HEK293T (cell line): ENCODE data around the gene SIGLEC10.

Experiments
- BHLHE40 ChIP-seq: fragments of 450-650 bp; IDR thresholded peaks from 2 replicates; pipeline ENCODE4 v1.6.1; 2016; ENCODE audit warnings: mild to moderate bottlenecking, moderate library complexity, borderline replicate concordance
- CTBP1 ChIP-seq: fragments of 450-650 bp; IDR thresholded peaks from 2 replicates; pipeline ENCODE4 v1.6.1; 2016; ENCODE audit warnings: borderline replicate concordance
- ELF4 ChIP-seq: fragments of 450-650 bp; IDR thresholded peaks from 2 replicates; pipeline ENCODE4 v1.6.1; 2017; ENCODE audit warnings: antibody characterized with exemption
- FOXA1 ChIP-seq: fragments of 450-650 bp; IDR thresholded peaks from 2 replicates; pipeline ENCODE4 v1.6.1; 2016; ENCODE audit warnings: mild to moderate bottlenecking
- FOXK2 ChIP-seq: fragments of 450-650 bp; IDR thresholded peaks from 2 replicates; pipeline ENCODE4 v1.6.1; 2016; ENCODE audit warnings: mild to moderate bottlenecking
- FOXM1 ChIP-seq: fragments of 450-650 bp; IDR thresholded peaks from 2 replicates; pipeline ENCODE4 v1.6.1; 2017; ENCODE audit warnings: mild to moderate bottlenecking, borderline replicate concordance
- HDGF ChIP-seq: fragments of 450-650 bp; IDR thresholded peaks from 2 replicates; pipeline ENCODE4 v1.6.1; 2017; ENCODE audit warnings: antibody characterized with exemption, borderline replicate concordance
- L3MBTL2 ChIP-seq: fragments of 450-650 bp; conservative IDR thresholded peaks from 2 replicates; pipeline ENCODE4 v1.6.1; 2016; ENCODE audit warnings: mild to moderate bottlenecking
- NFRKB ChIP-seq: fragments of 450-650 bp; IDR thresholded peaks from 2 replicates; pipeline ENCODE4 v1.6.1; 2016; ENCODE audit warnings: mild to moderate bottlenecking, moderate library complexity
- PKNOX1 ChIP-seq: fragments of 450-650 bp; IDR thresholded peaks from 2 replicates; pipeline ENCODE4 v1.6.1; 2016
- SP1 ChIP-seq: fragments of 450-650 bp; IDR thresholded peaks from 2 replicates; pipeline ENCODE4 v1.6.1; 2017
- SUZ12 ChIP-seq: fragments of 450-650 bp; IDR thresholded peaks from 2 replicates; pipeline ENCODE4 v1.6.1; 2016; ENCODE audit warnings: mild to moderate bottlenecking
- TARDBP ChIP-seq: fragments of 450-650 bp; IDR thresholded peaks from 2 replicates; pipeline ENCODE4 v1.6.1; 2016

GRCh38 chr19:51365965-51366388 is 51.5 kb downstream of the SIGLEC10 start, which contains the start of gene ETFB:
- TF ChIP-seq FOXA1: no peak
- no peak for TF ChIP-seq PKNOX1
- TF ChIP-seq FOXM1: no peak
- no peak for TF ChIP-seq ELF4
- TF ChIP-seq HDGF: no peak
- TF ChIP-seq SP1: no peak
- TF ChIP-seq BHLHE40: no peak
- no peak for TF ChIP-seq CTBP1
- no peak for TF ChIP-seq FOXK2
- peak; percentile 65 for TF ChIP-seq L3MBTL2
- TF ChIP-seq TARDBP: no peak
- no peak for TF ChIP-seq SUZ12
- no peak for TF ChIP-seq NFRKB
